ENCODE measurements around the gene HHIP. TPM values are rescaled to one million over a fixed set of nuclear protein-coding genes. Genes with fewer than 3 reads are reported as not detected.

The HHIP gene
- total RNA-seq, 1 donor from 2014 or later, result not detected

DNA sequence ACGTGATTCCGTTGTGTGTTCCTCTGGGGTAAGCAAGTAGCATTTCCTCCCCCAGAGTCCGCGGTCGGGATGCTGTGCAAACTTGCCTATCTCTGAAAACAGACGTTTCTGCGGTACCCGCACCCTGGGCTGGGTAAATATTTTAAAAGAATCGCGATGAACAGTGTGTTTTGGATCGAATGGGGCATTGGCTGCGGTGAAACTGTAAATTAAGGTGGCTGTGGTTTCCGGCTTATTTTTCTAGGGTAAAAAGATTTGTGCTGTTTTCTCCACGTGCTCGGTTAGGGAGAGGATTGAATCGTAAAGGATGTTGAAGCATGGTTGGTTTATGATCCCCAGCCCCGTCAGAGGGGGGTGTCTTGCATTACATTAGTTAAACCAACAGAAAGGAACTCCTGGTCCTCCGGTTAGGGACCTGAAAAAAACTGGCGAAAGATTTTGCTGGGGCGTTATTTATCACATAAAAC is 1.2 kb downstream of the HHIP start:
- peak overlapping the region; percentile 92 for H3K4me3 Mint-ChIP-seq
- H3K79me2 ChIP-seq (ENCODE audit: low read depth), result no peaks in the 10 kb centered on the region
- no peak overlapping the region for H3K27ac Mint-ChIP-seq
- H3K36me3 ChIP-seq, result no peaks in the 10 kb centered on the region
- no peaks in the 10 kb centered on the region for H3K9me3 Mint-ChIP-seq
- peak overlapping the region; percentile 58 for H3K4me3 ChIP-seq
- H3K9ac ChIP-seq, result no peak overlapping the region
- peaks cover 40% of the 10 kb centered on the region for H3K4me1 Mint-ChIP-seq
- no peak overlapping the region for H2AFZ ChIP-seq (replicated peaks)
- TF ChIP-seq EZH2 (IDR thresholded peaks at IDR 0.05), result peak; percentile 21
- TF ChIP-seq, protein P1, sequence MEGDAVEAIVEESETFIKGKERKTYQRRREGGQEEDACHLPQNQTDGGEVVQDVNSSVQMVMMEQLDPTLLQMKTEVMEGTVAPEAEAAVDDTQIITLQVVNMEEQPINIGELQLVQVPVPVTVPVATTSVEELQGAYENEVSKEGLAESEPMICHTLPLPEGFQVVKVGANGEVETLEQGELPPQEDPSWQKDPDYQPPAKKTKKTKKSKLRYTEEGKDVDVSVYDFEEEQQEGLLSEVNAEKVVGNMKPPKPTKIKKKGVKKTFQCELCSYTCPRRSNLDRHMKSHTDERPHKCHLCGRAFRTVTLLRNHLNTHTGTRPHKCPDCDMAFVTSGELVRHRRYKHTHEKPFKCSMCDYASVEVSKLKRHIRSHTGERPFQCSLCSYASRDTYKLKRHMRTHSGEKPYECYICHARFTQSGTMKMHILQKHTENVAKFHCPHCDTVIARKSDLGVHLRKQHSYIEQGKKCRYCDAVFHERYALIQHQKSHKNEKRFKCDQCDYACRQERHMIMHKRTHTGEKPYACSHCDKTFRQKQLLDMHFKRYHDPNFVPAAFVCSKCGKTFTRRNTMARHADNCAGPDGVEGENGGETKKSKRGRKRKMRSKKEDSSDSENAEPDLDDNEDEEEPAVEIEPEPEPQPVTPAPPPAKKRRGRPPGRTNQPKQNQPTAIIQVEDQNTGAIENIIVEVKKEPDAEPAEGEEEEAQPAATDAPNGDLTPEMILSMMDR (IDR thresholded peaks at IDR 0.05), result no peak
- H3K9me3 ChIP-seq (ENCODE audit: low read depth), result no peaks in the 10 kb centered on the region
- H3K4me2 ChIP-seq, result peak overlapping the region; percentile 95
- DNase-seq (ENCODE audit: low spot score), result peak; percentile 36
- peaks cover 12% of the 10 kb centered on the region for H4K20me1 ChIP-seq (ENCODE audit: low read depth)
- no peaks in the 10 kb centered on the region for H3K36me3 Mint-ChIP-seq
- H3K27me3 Mint-ChIP-seq (ENCODE audit: insufficient read depth, low read depth), result peaks cover 13% of the 10 kb centered on the region
- H3K4me1 ChIP-seq, result peaks cover 33% of the 10 kb centered on the region
- H3K27ac ChIP-seq, result no peak overlapping the region
- H3K27me3 ChIP-seq, result peaks cover 86% of the 10 kb centered on the region
- H3F3A ChIP-seq (ENCODE audit: low read depth), result peaks cover 18% of the 10 kb centered on the region

DNA sequence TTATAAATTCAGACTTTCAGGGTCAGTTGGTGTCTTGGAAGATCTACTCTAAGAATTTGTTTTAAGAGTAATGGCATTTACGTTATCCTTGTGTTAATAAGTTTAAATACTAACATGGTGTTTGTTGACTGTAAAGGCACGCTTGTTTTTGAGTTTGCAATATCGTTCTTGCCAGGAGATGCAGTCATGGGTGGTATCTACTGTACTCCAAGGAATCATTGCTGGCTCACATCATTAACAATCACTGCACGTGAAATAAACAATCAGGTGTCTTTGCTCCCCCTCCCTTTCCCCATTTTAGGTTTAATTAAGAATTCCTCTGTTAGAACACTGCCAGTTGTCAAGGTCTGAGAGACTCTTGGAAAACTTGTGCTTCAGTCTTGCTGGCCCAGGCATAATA is 1.6 kb downstream of the HHIP start:
- Histone ChIP-seq H3K27ac (no peak overlapping the region), H2AFZ (replicated peaks) (no peak overlapping the region), H3K4me1 (peaks cover 33% of the 10 kb centered on the region), H3K4me2 (peak overlapping the region; percentile 95), H3K27me3 (peaks cover 86% of the 10 kb centered on the region), H3K9ac (no peak overlapping the region), H3F3A (ENCODE audit: low read depth) (peaks cover 18% of the 10 kb centered on the region), H4K20me1 (ENCODE audit: low read depth) (peaks cover 12% of the 10 kb centered on the region), H3K9me3 (ENCODE audit: low read depth) (no peaks in the 10 kb centered on the region), H3K36me3 (no peaks in the 10 kb centered on the region), H3K79me2 (ENCODE audit: low read depth) (no peaks in the 10 kb centered on the region), H3K4me3 (peak overlapping the region; percentile 58)
- no peaks in the 10 kb centered on the region for H3K36me3 Mint-ChIP-seq
- peaks cover 40% of the 10 kb centered on the region for H3K4me1 Mint-ChIP-seq
- no peak for DNase-seq (ENCODE audit: low spot score)
- H3K4me3 Mint-ChIP-seq, result peak overlapping the region; percentile 92
- H3K27ac Mint-ChIP-seq, result no peak overlapping the region
- no peaks in the 10 kb centered on the region for H3K9me3 Mint-ChIP-seq
- peaks cover 13% of the 10 kb centered on the region for H3K27me3 Mint-ChIP-seq (ENCODE audit: insufficient read depth, low read depth)
- TF ChIP-seq, protein P1 (IDR thresholded peaks at IDR 0.05), result no peak
- TF ChIP-seq EZH2 (IDR thresholded peaks at IDR 0.05) (no peak), EZH2phosphoT487 (IDR thresholded peaks at IDR 0.05) (no peak)

DNA sequence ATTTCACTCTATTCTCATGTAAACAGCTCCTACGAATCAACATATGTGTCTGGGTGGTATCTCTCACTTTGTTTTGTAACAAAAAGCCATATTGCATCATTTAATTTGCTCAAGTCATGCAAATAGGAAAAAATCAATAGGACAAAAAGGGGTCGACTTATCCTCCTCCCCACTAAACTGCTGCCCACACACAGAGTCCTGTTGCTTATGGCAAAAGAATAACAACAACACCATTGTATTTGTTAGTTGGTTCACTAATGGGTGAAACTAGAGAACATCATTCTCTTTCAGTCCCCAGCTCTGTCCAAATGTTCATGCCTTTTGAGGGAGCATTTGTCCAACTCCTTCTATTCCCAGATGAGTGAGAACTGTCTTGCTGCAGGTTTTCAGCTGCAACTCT is 2.1 kb downstream of the HHIP start:
- peaks cover 13% of the 10 kb centered on the region for H3K27me3 Mint-ChIP-seq (ENCODE audit: insufficient read depth, low read depth)
- H3K4me1 Mint-ChIP-seq, result peaks cover 40% of the 10 kb centered on the region
- Histone ChIP-seq H3K27ac (no peak overlapping the region), H3K9me3 (ENCODE audit: low read depth) (no peaks in the 10 kb centered on the region), H3K36me3 (no peaks in the 10 kb centered on the region), H2AFZ (replicated peaks) (no peak overlapping the region), H3K79me2 (ENCODE audit: low read depth) (no peaks in the 10 kb centered on the region), H3K9ac (no peak overlapping the region), H3K27me3 (peaks cover 86% of the 10 kb centered on the region), H4K20me1 (ENCODE audit: low read depth) (peaks cover 12% of the 10 kb centered on the region), H3F3A (ENCODE audit: low read depth) (peaks cover 18% of the 10 kb centered on the region), H3K4me3 (no peak overlapping the region), H3K4me2 (peak overlapping the region; percentile 95), H3K4me1 (peaks cover 33% of the 10 kb centered on the region)
- peak overlapping the region; percentile 92 for H3K4me3 Mint-ChIP-seq
- no peak overlapping the region for H3K27ac Mint-ChIP-seq
- TF ChIP-seq EZH2phosphoT487 (IDR thresholded peaks at IDR 0.05), result no peak
- TF ChIP-seq EZH2 (IDR thresholded peaks at IDR 0.05), result no peak
- TF ChIP-seq, protein P1 (IDR thresholded peaks at IDR 0.05), result no peak
- peak; percentile 28 for DNase-seq (ENCODE audit: low spot score)
- no peaks in the 10 kb centered on the region for H3K36me3 Mint-ChIP-seq
- H3K9me3 Mint-ChIP-seq, result no peaks in the 10 kb centered on the region

Data from neural progenitor cell (in vitro differentiated cells).